K562 (cell line): ENCODE measurements around the gene KPNA1. TPM values are rescaled to one million over a fixed set of nuclear protein-coding genes. Genes with fewer than 3 reads are reported as not detected.
A peak's percentile ranks its signal among the peaks of the same experiment; 100 is the strongest.

Source experiments
- CAMTA2 ChIP-seq: fragments of 250-450 bp; sonication (Bioruptor Pico); conservative IDR thresholded peaks from 2 replicates; pipeline ENCODE4 v1.5.1; 2022
- CXXC5 ChIP-seq: fragments of 250-450 bp; sonication (Bioruptor Pico); IDR thresholded peaks from 2 replicates; pipeline ENCODE4 v1.8.0; 2022; ENCODE audit warnings: inconsistent platforms, mild to moderate bottlenecking, moderate library complexity
- GATAD2A ChIP-seq: fragments of 450-650 bp; IDR thresholded peaks from 2 replicates; pipeline ENCODE4 v1.6.1; 2017
- HDAC3 ChIP-seq: fragments of 450-650 bp; IDR thresholded peaks from 2 replicates; pipeline ENCODE4 v1.6.1; 2018; ENCODE audit warnings: borderline replicate concordance, mild to moderate bottlenecking, moderate library complexity; ENCODE audit not compliant: partially characterized antibody
- JUNB ChIP-seq: fragments of 450-650 bp; formaldehyde crosslinking; conservative IDR thresholded peaks from 2 replicates; pipeline ENCODE4 v1.4.0; 2020; ENCODE audit warnings: mild to moderate bottlenecking
- JUND ChIP-seq, 2 experiments: IDR thresholded peaks; 2 replicates in 1 of 2; 3 replicates in 1 of 2; pipeline ENCODE4 v1.6.1; 2011; ENCODE audit warnings: borderline replicate concordance in 2 of 2, low read depth in 2 of 2, low read length in 2 of 2, improper control_type of control experiment in 1 of 2, missing biosample characterization in 1 of 2, missing genetic modification characterization in 1 of 2, missing genetic modification reagents in 1 of 2
- NCOA6 ChIP-seq: fragments of 450-650 bp; IDR thresholded peaks from 2 replicates; pipeline ENCODE4 v1.6.1; 2017; ENCODE audit warnings: mild to moderate bottlenecking
- RFX1 ChIP-seq: fragments of 450-650 bp; IDR thresholded peaks from 2 replicates; pipeline ENCODE4 v1.6.1; 2016; ENCODE audit warnings: mild to moderate bottlenecking, moderate library complexity
- SMAD1 ChIP-seq: fragments of 150-350 bp; IDR thresholded peaks from 2 replicates; pipeline ENCODE4 v1.6.1; 2014; ENCODE audit warnings: low read length, low read depth; ENCODE audit not compliant: partially characterized antibody
- SMARCB1 ChIP-seq: IDR thresholded peaks from 2 replicates; pipeline ENCODE4 v1.6.1; 2011; ENCODE audit warnings: improper control_type of control experiment, low read depth; ENCODE audit not compliant: insufficient read length
- SP1 ChIP-seq: sonication (generic); formaldehyde crosslinking; IDR thresholded peaks from 2 replicates; pipeline ENCODE4 v1.8.1; 2022; ENCODE audit warnings: mild to moderate bottlenecking, missing genetic modification reagents
- TAF9B ChIP-seq: fragments of 450-650 bp; IDR thresholded peaks from 2 replicates; pipeline ENCODE4 v1.6.1; 2018; ENCODE audit warnings: mild to moderate bottlenecking; ENCODE audit not compliant: partially characterized antibody
- TEAD4 ChIP-seq, 2 experiments: sonication (generic) in 1 of 2; formaldehyde crosslinking in 1 of 2; IDR thresholded peaks; 2 replicates each; pipeline versions ENCODE4 v1.6.1 to v1.8.0; 2012 to 2022; ENCODE audit warnings: borderline replicate concordance in 1 of 2, inconsistent platforms in 1 of 2, low read length in 1 of 2, mild to moderate bottlenecking in 1 of 2, missing genetic modification reagents in 1 of 2
- XRCC4 ChIP-seq: IDR thresholded peaks from one replicate; pipeline ENCODE4 v1.6.1; 2011; ENCODE audit not compliant: insufficient read depth, insufficient read length; ENCODE audit errors: extremely low read depth
- YBX1 ChIP-seq: fragments of 450-650 bp; IDR thresholded peaks from 2 replicates; pipeline ENCODE4 v1.7.1; 2016; ENCODE audit warnings: mild to moderate bottlenecking
- ZNF175 ChIP-seq: fragments of 200-800 bp; sonication (Bioruptor generic); IDR thresholded peaks from 2 replicates; pipeline ENCODE4 v1.6.1; 2016; ENCODE audit warnings: low read depth, mild to moderate bottlenecking, missing genetic modification characterization, missing compliant biosample characterization
- ZNF197 ChIP-seq: fragments of 200-800 bp; sonication (Bioruptor generic); IDR thresholded peaks from 2 replicates; pipeline ENCODE4 v1.6.1; 2016; ENCODE audit warnings: low read depth, missing genetic modification characterization, missing compliant biosample characterization
- ZNF77 ChIP-seq: fragments of 250-450 bp; sonication (Bioruptor Pico); IDR thresholded peaks from 2 replicates; pipeline ENCODE4 v1.5.0; 2020
- polyA plus RNA-seq, 8 experiments: library from polyadenylated mRNA; depleted of rRNA in 4 of 8; stranded (reverse) in 5 of 8; unstranded in 3 of 8; fragments of >200 nt; fragmentation: Nextera tagmentation in 2 of 8; fragmentation: Illumina TruSeq in 1 of 8; extraction: Ambion mirVana in 2 of 8; extraction: Trizol in 1 of 8; gene quantifications; 2 replicates each; pipeline versions ENCODE4 v1.2.1 to v1.2.3, GENCODE V29; 2011 to 2014; ENCODE audit warnings: inconsistent platforms in 1 of 8, missing spikeins in 1 of 8
- total RNA-seq, 7 experiments: library from RNA; depleted of rRNA in 6 of 7; stranded (reverse); fragments of >200 nt in 6 of 7; fragmentation: Illumina TruSeq in 2 of 7; extraction: Trizol in 2 of 7; gene quantifications; 2 replicates each; pipeline versions ENCODE4 v1.2.1 to v1.2.3, GENCODE V29; 2011 to 2021; ENCODE audit warnings: low replicate concordance in 1 of 7
- TF ChIP-seq, protein P1 (sequence below): fragments of 450-650 bp; IDR thresholded peaks from 2 replicates; pipeline ENCODE4 v1.7.0; 2016; ENCODE audit warnings: borderline replicate concordance
- TF ChIP-seq, protein P2 (sequence below): IDR thresholded peaks from 3 replicates; pipeline ENCODE4 v1.6.1; 2011; ENCODE audit warnings: borderline replicate concordance, mild to moderate bottlenecking, moderate library complexity; ENCODE audit not compliant: insufficient read length; ENCODE audit errors: extremely low read depth
- TF ChIP-seq, protein P3 (sequence below): fragments of 450-650 bp; IDR thresholded peaks from 2 replicates; pipeline ENCODE4 v1.6.1; 2017; ENCODE audit warnings: antibody characterized with exemption

Gene KPNA1
- total and polyA plus RNA-seq, 9 of the 15 experiments (the other 6 are each of a cell fraction or from before 2014, with no cell fraction given) = 9.3 to 53.8 (median 33.5) TPM

DNA sequence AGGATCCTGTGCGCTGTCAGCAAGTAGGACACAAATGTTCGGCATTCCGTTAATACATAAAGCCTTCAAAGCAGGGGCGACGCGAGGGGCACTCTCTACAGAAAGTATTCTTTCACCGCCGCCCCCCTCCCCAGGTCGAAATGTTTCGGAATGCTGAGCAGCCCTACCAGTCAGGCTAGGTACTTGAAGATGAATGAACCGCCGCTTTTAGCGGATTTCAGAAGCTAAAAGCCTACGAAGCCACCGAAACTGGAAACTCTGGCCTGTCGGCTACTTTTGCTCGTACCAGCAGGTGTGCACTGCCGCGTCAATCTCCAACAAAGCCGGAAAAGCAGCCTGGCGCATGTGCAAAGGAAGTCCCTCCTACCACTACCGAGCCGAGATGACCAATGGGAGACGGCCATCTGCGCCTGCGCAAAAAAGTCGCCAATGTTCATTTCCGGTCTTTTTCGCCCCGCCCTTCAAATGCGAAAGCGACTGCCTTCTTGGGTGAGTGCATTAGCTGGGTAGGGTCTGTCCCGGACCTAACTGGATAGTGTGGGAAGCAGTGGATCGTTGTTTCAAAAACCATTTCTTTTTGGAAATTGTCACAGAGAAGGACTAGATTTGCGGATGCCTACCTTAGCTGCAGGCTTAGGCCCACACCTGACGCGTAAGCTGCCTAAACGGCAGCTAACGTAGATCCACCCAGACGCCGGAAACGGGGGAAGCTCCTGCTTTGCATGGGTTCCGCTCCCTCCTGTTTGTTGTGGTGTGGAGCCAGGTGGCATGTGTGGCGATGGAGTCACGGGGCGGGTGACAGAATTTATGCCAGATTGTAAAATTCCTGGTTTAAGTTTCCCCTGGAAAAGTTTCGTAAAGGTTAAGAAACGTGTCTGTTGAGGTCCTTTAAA lies 98.7 kb downstream of the KPNA1 start, which contains the start of gene WDR5B (continued):
- TF ChIP-seq, protein P1, sequence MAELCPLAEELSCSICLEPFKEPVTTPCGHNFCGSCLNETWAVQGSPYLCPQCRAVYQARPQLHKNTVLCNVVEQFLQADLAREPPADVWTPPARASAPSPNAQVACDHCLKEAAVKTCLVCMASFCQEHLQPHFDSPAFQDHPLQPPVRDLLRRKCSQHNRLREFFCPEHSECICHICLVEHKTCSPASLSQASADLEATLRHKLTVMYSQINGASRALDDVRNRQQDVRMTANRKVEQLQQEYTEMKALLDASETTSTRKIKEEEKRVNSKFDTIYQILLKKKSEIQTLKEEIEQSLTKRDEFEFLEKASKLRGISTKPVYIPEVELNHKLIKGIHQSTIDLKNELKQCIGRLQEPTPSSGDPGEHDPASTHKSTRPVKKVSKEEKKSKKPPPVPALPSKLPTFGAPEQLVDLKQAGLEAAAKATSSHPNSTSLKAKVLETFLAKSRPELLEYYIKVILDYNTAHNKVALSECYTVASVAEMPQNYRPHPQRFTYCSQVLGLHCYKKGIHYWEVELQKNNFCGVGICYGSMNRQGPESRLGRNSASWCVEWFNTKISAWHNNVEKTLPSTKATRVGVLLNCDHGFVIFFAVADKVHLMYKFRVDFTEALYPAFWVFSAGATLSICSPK = no peak
- TF ChIP-seq SMARCB1 (no peak), SMAD1 (peak; percentile 32), TEAD4 (IDR thresholded peaks at IDR 0.05; ENCODE audit: low read length) (no peak; the same call in 1 of the 2 replicates), TEAD4 (CRISPR knock-in tag; IDR thresholded peaks at IDR 0.05; ENCODE audit: borderline replicate concordance) (no peak), CXXC5 (0 out of 2 replicates have a peak, but pooled peaks have one; percentile 52), RFX1 (no peak), TAF9B (peak; percentile 83), YBX1 (no peak), NCOA6 (no peak), ZNF77 (no peak), SP1 (CRISPR knock-in tag) (peak; percentile 72; the same call in 1 of the 2 replicates), HDAC3 (peak; percentile 26), CAMTA2 (no peak), JUND (IDR thresholded peaks at IDR 0.05; ENCODE audit: borderline replicate concordance, low read depth, low read length) (peak; percentile 44; the same call in 1 of the 2 replicates), JUND (tag; IDR thresholded peaks at IDR 0.05; ENCODE audit: borderline replicate concordance, low read depth, low read length) (no peak; the same call in 2 of the 3 replicates), ZNF175 (CRISPR knock-in tag) (no peak), GATAD2A (no peak), ZNF197 (CRISPR knock-in tag) (no peak), JUNB (CRISPR knock-in tag) (no peak), XRCC4 (no peak)
- TF ChIP-seq, protein P2, sequence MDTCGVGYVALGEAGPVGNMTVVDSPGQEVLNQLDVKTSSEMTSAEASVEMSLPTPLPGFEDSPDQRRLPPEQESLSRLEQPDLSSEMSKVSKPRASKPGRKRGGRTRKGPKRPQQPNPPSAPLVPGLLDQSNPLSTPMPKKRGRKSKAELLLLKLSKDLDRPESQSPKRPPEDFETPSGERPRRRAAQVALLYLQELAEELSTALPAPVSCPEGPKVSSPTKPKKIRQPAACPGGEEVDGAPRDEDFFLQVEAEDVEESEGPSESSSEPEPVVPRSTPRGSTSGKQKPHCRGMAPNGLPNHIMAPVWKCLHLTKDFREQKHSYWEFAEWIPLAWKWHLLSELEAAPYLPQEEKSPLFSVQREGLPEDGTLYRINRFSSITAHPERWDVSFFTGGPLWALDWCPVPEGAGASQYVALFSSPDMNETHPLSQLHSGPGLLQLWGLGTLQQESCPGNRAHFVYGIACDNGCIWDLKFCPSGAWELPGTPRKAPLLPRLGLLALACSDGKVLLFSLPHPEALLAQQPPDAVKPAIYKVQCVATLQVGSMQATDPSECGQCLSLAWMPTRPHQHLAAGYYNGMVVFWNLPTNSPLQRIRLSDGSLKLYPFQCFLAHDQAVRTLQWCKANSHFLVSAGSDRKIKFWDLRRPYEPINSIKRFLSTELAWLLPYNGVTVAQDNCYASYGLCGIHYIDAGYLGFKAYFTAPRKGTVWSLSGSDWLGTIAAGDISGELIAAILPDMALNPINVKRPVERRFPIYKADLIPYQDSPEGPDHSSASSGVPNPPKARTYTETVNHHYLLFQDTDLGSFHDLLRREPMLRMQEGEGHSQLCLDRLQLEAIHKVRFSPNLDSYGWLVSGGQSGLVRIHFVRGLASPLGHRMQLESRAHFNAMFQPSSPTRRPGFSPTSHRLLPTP = no peak
- TF ChIP-seq, protein P3, sequence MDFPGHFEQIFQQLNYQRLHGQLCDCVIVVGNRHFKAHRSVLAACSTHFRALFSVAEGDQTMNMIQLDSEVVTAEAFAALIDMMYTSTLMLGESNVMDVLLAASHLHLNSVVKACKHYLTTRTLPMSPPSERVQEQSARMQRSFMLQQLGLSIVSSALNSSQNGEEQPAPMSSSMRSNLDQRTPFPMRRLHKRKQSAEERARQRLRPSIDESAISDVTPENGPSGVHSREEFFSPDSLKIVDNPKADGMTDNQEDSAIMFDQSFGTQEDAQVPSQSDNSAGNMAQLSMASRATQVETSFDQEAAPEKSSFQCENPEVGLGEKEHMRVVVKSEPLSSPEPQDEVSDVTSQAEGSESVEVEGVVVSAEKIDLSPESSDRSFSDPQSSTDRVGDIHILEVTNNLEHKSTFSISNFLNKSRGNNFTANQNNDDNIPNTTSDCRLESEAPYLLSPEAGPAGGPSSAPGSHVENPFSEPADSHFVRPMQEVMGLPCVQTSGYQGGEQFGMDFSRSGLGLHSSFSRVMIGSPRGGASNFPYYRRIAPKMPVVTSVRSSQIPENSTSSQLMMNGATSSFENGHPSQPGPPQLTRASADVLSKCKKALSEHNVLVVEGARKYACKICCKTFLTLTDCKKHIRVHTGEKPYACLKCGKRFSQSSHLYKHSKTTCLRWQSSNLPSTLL = no peak
